GM12878 (cell line): ENCODE data around the gene MYO15B. TPM values are rescaled to one million over a fixed set of nuclear protein-coding genes. Genes with fewer than 3 reads are reported as not detected.

ENCODE experiments used
- ATAC-seq: fragments of 200-7000 bp; cut with Tn5 transposase; 3 replicates; pipeline ENCODE4 v1.9.1; 2020; ENCODE audit warnings: mild to moderate bottlenecking, moderate library complexity
- BruUV-seq: library from RNA; stranded (reverse); fragments of 400-500 nt; replicated peaks from 2 replicates; lab custom pipeline; 2021; lab: Mats Ljungman, UMichigan
- CTCF ChIA-PET: fragments of 300-600 bp; sonication (Branson Sonifier 250); formaldehyde crosslinking; extraction: SDS; loops from one replicate; lab custom pipeline; 2021; ENCODE audit warnings: inconsistent platforms; lab: Yijun Ruan, JAX
- POLR2A ChIA-PET: fragments of 350-600 bp; formaldehyde crosslinking; extraction: SDS; loops from one replicate; lab custom pipeline; 2021; ENCODE audit warnings: inconsistent platforms; lab: Charles Lee
- RAD21 ChIA-PET: fragments of 300-600 bp; sonication (Branson Sonifier 250); formaldehyde crosslinking; loops from one replicate; lab custom pipeline; 2023; ENCODE audit warnings: antibody characterized with exemption; ENCODE audit not compliant: unreplicated experiment; lab: Charles Lee
- SMC1A ChIA-PET: fragments of 300-600 bp; sonication (Branson Sonifier 250); formaldehyde crosslinking; loops from one replicate; lab custom pipeline; 2023; ENCODE audit not compliant: unreplicated experiment, uncharacterized antibody; lab: Charles Lee
- DNase-seq: peaks from one replicate; pipeline ENCODE4 v3.0.0-alpha.2; 2011; ENCODE audit warnings: low read depth, low spot score
- FAIRE-seq: peaks from 3 replicates; lab custom pipeline; 2011; peaks lifted over from hg19 to GRCh38; lab: Jason Lieb, UNC
- H2AFZ ChIP-seq: 2 replicates; pipeline ENCODE4 v1.6.0; 2011; ENCODE audit warnings: low read depth, low read length, control low read depth; ENCODE audit not compliant: control insufficient read depth
- H3K27ac ChIP-seq: 2 replicates; pipeline ENCODE4 v1.5.1; 2011; ENCODE audit warnings: control low read depth; ENCODE audit not compliant: control insufficient read depth, insufficient read depth
- H3K27me3 ChIP-seq, 2 experiments: replicated peaks in 1 of 2; 2 replicates each; pipeline versions ENCODE4 v1.6.0 to v1.6.1; 2011; ENCODE audit warnings: low read length in 1 of 2; ENCODE audit not compliant: control insufficient read depth in 2 of 2, insufficient read depth in 2 of 2
- H3K36me3 ChIP-seq, 2 experiments: 2 replicates each; pipeline ENCODE4 v1.5.1; 2011; ENCODE audit warnings: low read length in 1 of 2; ENCODE audit not compliant: control insufficient read depth in 2 of 2, insufficient read depth in 2 of 2
- H3K4me1 ChIP-seq: 2 replicates; pipeline ENCODE4 v1.6.1; 2011; ENCODE audit warnings: mild to moderate bottlenecking, low read length, moderate library complexity, mixed read lengths; ENCODE audit not compliant: control insufficient read depth, insufficient read depth
- H3K4me2 ChIP-seq: 2 replicates; pipeline ENCODE4 v1.6.0; 2011; ENCODE audit warnings: control low read depth; ENCODE audit not compliant: control insufficient read depth, insufficient read depth
- H3K4me3 ChIP-seq: fragments of 200-600 bp; sonication (generic); 2 replicates; pipeline ENCODE4 v1.5.1; 2016
- H3K79me2 ChIP-seq: 2 replicates; pipeline ENCODE4 v1.6.0; 2011; ENCODE audit warnings: low read length; ENCODE audit not compliant: control insufficient read depth, insufficient read depth
- H3K9ac ChIP-seq: 2 replicates; pipeline ENCODE4 v1.8.0; 2011; ENCODE audit warnings: low read length, control low read depth, mixed read lengths; ENCODE audit not compliant: control insufficient read depth, insufficient read depth
- H3K9me3 ChIP-seq: replicated peaks from 3 replicates; pipeline ENCODE4 v1.5.1; 2011; ENCODE audit warnings: mild to moderate bottlenecking, low read length; ENCODE audit not compliant: control insufficient read depth, insufficient read depth
- H4K20me1 ChIP-seq: 2 replicates; pipeline ENCODE4 v1.6.0; 2011; ENCODE audit not compliant: control insufficient read depth, insufficient read depth
- BMI1 ChIP-seq: fragments of 450-650 bp; IDR thresholded peaks from 2 replicates; pipeline ENCODE4 v1.6.1; 2016; ENCODE audit warnings: mild to moderate bottlenecking, moderate library complexity, borderline replicate concordance
- DPF2 ChIP-seq: fragments of 450-650 bp; IDR thresholded peaks from 2 replicates; pipeline ENCODE4 v1.6.1; 2017; ENCODE audit warnings: mild to moderate bottlenecking
- EED ChIP-seq: sonication (generic); IDR thresholded peaks from 2 replicates; pipeline ENCODE4 v1.6.1; 2016; ENCODE audit warnings: antibody characterized with exemption, low read depth
- FOXK2 ChIP-seq: fragments of 450-650 bp; IDR thresholded peaks from 2 replicates; pipeline ENCODE4 v1.6.1; 2017; ENCODE audit warnings: mild to moderate bottlenecking, moderate library complexity
- GABPA ChIP-seq: IDR thresholded peaks from 2 replicates; pipeline ENCODE4 v1.6.1; 2014; ENCODE audit warnings: antibody characterized with exemption, low read depth, mild to moderate bottlenecking, inconsistent platforms
- RCOR1 ChIP-seq: conservative IDR thresholded peaks from 2 replicates; pipeline ENCODE4 v1.6.1; 2012; ENCODE audit warnings: low read depth, low read length, improper control_type of control experiment
- RFX5 ChIP-seq: IDR thresholded peaks from 2 replicates; pipeline ENCODE4 v1.6.1; 2011; ENCODE audit warnings: low read depth, low read length, improper control_type of control experiment
- SMAD5 ChIP-seq: IDR thresholded peaks from 2 replicates; pipeline ENCODE4 v1.6.1; 2016; ENCODE audit warnings: antibody characterized with exemption, low read depth
- ZNF24 ChIP-seq: fragments of 450-650 bp; IDR thresholded peaks from 2 replicates; pipeline ENCODE4 v1.6.1; 2017; ENCODE audit warnings: antibody characterized with exemption, mild to moderate bottlenecking
- WGBS: methylation state at CpG from one replicate; pipeline ENCODE4 v1.1.6; 2016; ENCODE audit warnings: low lambda C conversion rate; ENCODE audit not compliant: insufficient replicate concordance, insufficient coverage; ENCODE audit errors: missing lambda C conversion rate; 5-methylcytosine and 5-hydroxymethylcytosine counted together
- in situ Hi-C: fragments of 300-500 bp; cut with MboI; formaldehyde crosslinking; loops from 9 replicates; pipeline ENCODE4 v1.14.3; 2018; ENCODE audit warnings: mixed read lengths
- intact Hi-C: fragments of 100-400 bp; cut with micrococcal nuclease; formaldehyde crosslinking; loops from one replicate; pipeline ENCODE4 v1.14.2; 2022; ENCODE audit not compliant: unreplicated experiment
- polyA plus RNA-seq, 11 experiments: library from polyadenylated mRNA; depleted of rRNA in 4 of 11; unstranded in 6 of 11; stranded (reverse) in 5 of 11; fragments of >200 nt; fragmentation: Nextera tagmentation in 4 of 11; fragmentation: Illumina TruSeq in 1 of 11; extraction: Ambion mirVana in 4 of 11; extraction: Trizol in 1 of 11; gene quantifications; 1 replicate in 1 of 11; 2 replicates in 10 of 11; pipeline versions ENCODE4 v1.2.1 to v1.2.3, GENCODE V29; 2011 to 2016; ENCODE audit warnings: inconsistent platforms in 2 of 11, missing spikeins in 2 of 11, low read depth in 1 of 11
- total RNA-seq, 4 experiments: library from RNA; depleted of rRNA in 3 of 4; stranded (reverse); fragments of >200 nt in 3 of 4; fragmentation: Illumina TruSeq in 1 of 4; extraction: Trizol in 1 of 4; gene quantifications; 2 replicates each; pipeline versions ENCODE4 v1.2.1 to v1.2.3, GENCODE V29; 2013 to 2021
- TF ChIP-seq, protein P1 (sequence below), 3 experiments: IDR thresholded peaks in 2 of 3; conservative IDR thresholded peaks in 1 of 3; 2 replicates each; pipeline ENCODE4 v1.5.1; 2011; ENCODE audit warnings: low read depth in 3 of 3, low read length in 3 of 3, mild to moderate bottlenecking in 3 of 3, control low read depth in 2 of 3, moderate library complexity in 2 of 3, inconsistent platforms in 1 of 3, mixed read lengths in 1 of 3; ENCODE audit not compliant: control insufficient read depth in 2 of 3, insufficient read depth in 1 of 3; ENCODE audit errors: extremely low read depth in 1 of 3
- TF ChIP-seq, protein P2 (sequence below): fragments of 450-650 bp; IDR thresholded peaks from 2 replicates; pipeline ENCODE4 v1.6.1; 2017; ENCODE audit warnings: borderline replicate concordance
- TF ChIP-seq, protein P3 (sequence below): IDR thresholded peaks from 2 replicates; pipeline ENCODE4 v1.6.1; 2012; ENCODE audit warnings: low read length, inconsistent platforms
- TF ChIP-seq, protein P4 (sequence below): fragments of 450-650 bp; formaldehyde crosslinking; IDR thresholded peaks from 2 replicates; pipeline ENCODE4 v1.4.0; 2020; ENCODE audit warnings: mild to moderate bottlenecking, moderate library complexity
- TF ChIP-seq, protein P5 (sequence below): IDR thresholded peaks from 2 replicates; pipeline ENCODE4 v1.6.1; 2011; ENCODE audit warnings: borderline replicate concordance, low read depth, mild to moderate bottlenecking, moderate library complexity, mixed read lengths, low read length; ENCODE audit not compliant: insufficient read depth; ENCODE audit errors: extremely low read length

MYO15B gene
- total and polyA plus RNA-seq, 10 of the 15 experiments (the other 5 are each of a cell fraction or from before 2014, with no cell fraction given), result 0.67 to 15.4 (median 2.3) TPM; not detected in 1

DNA sequence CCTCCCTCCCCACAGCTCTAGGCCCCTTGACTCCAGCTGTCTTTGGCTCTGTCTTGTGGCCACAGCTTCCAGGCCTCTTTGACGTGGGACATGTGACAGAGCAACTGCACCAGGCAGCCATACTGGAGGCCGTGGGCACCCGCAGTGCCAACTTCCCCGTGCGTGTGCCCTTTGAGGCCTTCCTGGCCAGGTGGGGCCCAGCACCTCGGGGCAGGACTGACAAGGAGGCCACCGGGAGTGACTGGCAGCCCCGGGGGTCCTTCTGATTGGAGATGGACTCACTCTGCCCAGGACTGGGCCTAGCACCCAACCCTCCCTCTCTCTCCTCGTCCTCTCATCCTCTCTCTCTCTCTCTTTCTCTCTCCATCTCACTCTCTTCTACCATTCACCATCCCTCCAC lies 15.5 kb downstream of the MYO15B start:
- Histone ChIP-seq H3K4me1 (no peaks in the 10 kb centered on the region), H3K4me2 (no peak overlapping the region), H3K27ac (no peak overlapping the region), H3K27me3 (no peaks in the 10 kb centered on the region), H3K9ac (no peak overlapping the region), H3K79me2 (no peaks in the 10 kb centered on the region), H3K36me3 (no peaks in the 10 kb centered on the region), H3K9me3 (no peaks in the 10 kb centered on the region), H4K20me1 (no peaks in the 10 kb centered on the region; the same call in 1 of the 2 replicates), H2AFZ (no peak overlapping the region), H3K4me3 (no peak overlapping the region)
- ATAC-seq (no peak), FAIRE-seq (no peak), DNase-seq (no peak)
- intact Hi-C loops, result no loop called here
- no TSS peak for BruUV-seq
- in situ Hi-C loops, result no loop called here
- ChIA-PET SMC1A (interaction anchor here (1.4 to 3.0 kb wide), 3 partner anchors 143 to 146 kb away, joined by 5 to 18 read pairs (median 5); no protein-coding TSS in a partner anchor), CTCF (interaction anchor here (0.7 to 7.1 kb wide), 6 partner anchors 12 to 146 kb away, joined by 4 to 164 read pairs (median 8); partner anchors contain the start of gene SMIM5), RAD21 (interaction anchor here (0.7 kb wide), 1 partner anchor 47 kb away, joined by 8 read pairs; no protein-coding TSS in a partner anchor), POLR2A (no interaction called here)
- 47% methylated on average over 9 of the region's 9 CpGs for WGBS
- no peak for TF ChIP-seq RCOR1
- TF ChIP-seq BMI1, result no peak
- TF ChIP-seq, protein P1, sequence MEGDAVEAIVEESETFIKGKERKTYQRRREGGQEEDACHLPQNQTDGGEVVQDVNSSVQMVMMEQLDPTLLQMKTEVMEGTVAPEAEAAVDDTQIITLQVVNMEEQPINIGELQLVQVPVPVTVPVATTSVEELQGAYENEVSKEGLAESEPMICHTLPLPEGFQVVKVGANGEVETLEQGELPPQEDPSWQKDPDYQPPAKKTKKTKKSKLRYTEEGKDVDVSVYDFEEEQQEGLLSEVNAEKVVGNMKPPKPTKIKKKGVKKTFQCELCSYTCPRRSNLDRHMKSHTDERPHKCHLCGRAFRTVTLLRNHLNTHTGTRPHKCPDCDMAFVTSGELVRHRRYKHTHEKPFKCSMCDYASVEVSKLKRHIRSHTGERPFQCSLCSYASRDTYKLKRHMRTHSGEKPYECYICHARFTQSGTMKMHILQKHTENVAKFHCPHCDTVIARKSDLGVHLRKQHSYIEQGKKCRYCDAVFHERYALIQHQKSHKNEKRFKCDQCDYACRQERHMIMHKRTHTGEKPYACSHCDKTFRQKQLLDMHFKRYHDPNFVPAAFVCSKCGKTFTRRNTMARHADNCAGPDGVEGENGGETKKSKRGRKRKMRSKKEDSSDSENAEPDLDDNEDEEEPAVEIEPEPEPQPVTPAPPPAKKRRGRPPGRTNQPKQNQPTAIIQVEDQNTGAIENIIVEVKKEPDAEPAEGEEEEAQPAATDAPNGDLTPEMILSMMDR (IDR thresholded peaks at IDR 0.05 in 2 of 3, conservative IDR thresholded peaks at IDR 0.05 in 1 of 3; ENCODE audit: control insufficient read depth in 2 of 3, extremely low read depth in 1 of 3, insufficient read depth in 1 of 3, low read depth in 3 of 3, low read length in 3 of 3), result no peak
- TF ChIP-seq, protein P2, sequence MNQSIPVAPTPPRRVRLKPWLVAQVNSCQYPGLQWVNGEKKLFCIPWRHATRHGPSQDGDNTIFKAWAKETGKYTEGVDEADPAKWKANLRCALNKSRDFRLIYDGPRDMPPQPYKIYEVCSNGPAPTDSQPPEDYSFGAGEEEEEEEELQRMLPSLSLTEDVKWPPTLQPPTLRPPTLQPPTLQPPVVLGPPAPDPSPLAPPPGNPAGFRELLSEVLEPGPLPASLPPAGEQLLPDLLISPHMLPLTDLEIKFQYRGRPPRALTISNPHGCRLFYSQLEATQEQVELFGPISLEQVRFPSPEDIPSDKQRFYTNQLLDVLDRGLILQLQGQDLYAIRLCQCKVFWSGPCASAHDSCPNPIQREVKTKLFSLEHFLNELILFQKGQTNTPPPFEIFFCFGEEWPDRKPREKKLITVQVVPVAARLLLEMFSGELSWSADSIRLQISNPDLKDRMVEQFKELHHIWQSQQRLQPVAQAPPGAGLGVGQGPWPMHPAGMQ, result no peak
- TF ChIP-seq ZNF24, result no peak
- no peak for TF ChIP-seq DPF2
- TF ChIP-seq FOXK2, result no peak
- TF ChIP-seq EED, result no peak
- no peak for TF ChIP-seq SMAD5
- TF ChIP-seq, protein P3, sequence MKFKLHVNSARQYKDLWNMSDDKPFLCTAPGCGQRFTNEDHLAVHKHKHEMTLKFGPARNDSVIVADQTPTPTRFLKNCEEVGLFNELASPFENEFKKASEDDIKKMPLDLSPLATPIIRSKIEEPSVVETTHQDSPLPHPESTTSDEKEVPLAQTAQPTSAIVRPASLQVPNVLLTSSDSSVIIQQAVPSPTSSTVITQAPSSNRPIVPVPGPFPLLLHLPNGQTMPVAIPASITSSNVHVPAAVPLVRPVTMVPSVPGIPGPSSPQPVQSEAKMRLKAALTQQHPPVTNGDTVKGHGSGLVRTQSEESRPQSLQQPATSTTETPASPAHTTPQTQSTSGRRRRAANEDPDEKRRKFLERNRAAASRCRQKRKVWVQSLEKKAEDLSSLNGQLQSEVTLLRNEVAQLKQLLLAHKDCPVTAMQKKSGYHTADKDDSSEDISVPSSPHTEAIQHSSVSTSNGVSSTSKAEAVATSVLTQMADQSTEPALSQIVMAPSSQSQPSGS, result no peak
- TF ChIP-seq, protein P4, sequence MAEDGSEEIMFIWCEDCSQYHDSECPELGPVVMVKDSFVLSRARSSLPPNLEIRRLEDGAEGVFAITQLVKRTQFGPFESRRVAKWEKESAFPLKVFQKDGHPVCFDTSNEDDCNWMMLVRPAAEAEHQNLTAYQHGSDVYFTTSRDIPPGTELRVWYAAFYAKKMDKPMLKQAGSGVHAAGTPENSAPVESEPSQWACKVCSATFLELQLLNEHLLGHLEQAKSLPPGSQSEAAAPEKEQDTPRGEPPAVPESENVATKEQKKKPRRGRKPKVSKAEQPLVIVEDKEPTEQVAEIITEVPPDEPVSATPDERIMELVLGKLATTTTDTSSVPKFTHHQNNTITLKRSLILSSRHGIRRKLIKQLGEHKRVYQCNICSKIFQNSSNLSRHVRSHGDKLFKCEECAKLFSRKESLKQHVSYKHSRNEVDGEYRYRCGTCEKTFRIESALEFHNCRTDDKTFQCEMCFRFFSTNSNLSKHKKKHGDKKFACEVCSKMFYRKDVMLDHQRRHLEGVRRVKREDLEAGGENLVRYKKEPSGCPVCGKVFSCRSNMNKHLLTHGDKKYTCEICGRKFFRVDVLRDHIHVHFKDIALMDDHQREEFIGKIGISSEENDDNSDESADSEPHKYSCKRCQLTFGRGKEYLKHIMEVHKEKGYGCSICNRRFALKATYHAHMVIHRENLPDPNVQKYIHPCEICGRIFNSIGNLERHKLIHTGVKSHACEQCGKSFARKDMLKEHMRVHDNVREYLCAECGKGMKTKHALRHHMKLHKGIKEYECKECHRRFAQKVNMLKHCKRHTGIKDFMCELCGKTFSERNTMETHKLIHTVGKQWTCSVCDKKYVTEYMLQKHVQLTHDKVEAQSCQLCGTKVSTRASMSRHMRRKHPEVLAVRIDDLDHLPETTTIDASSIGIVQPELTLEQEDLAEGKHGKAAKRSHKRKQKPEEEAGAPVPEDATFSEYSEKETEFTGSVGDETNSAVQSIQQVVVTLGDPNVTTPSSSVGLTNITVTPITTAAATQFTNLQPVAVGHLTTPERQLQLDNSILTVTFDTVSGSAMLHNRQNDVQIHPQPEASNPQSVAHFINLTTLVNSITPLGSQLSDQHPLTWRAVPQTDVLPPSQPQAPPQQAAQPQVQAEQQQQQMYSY (CRISPR knock-in tag), result no peak
- TF ChIP-seq GABPA, result no peak
- TF ChIP-seq, protein P5, sequence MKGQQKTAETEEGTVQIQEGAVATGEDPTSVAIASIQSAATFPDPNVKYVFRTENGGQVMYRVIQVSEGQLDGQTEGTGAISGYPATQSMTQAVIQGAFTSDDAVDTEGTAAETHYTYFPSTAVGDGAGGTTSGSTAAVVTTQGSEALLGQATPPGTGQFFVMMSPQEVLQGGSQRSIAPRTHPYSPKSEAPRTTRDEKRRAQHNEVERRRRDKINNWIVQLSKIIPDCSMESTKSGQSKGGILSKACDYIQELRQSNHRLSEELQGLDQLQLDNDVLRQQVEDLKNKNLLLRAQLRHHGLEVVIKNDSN, result no peak
- TF ChIP-seq RFX5, result no peak
